ENCODE results near the gene KCNK6.

DNA sequence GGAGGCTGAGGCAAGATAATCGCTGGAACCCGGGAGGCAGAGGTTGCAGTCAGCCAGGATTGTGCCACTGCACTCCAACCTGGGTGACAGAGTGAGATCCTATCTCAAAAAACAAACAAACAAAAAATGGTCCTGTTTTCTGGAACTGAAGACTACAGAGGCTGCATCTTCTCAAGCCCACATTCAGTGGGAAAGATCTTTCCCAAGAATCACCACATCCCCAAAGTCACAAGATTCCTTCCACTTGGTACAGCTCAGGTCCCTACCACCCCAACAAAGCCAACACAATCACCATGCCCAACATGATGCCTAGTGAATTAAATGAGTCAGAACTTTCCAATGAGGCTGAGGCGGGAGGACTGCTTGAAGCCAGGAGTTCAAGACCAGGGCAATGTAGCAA, 31.2 kb downstream of the KCNK6 start:
- TF ChIP-seq POLR2A (IDR thresholded peaks at IDR 0.05), result no peak
- TF ChIP-seq, protein P1, sequence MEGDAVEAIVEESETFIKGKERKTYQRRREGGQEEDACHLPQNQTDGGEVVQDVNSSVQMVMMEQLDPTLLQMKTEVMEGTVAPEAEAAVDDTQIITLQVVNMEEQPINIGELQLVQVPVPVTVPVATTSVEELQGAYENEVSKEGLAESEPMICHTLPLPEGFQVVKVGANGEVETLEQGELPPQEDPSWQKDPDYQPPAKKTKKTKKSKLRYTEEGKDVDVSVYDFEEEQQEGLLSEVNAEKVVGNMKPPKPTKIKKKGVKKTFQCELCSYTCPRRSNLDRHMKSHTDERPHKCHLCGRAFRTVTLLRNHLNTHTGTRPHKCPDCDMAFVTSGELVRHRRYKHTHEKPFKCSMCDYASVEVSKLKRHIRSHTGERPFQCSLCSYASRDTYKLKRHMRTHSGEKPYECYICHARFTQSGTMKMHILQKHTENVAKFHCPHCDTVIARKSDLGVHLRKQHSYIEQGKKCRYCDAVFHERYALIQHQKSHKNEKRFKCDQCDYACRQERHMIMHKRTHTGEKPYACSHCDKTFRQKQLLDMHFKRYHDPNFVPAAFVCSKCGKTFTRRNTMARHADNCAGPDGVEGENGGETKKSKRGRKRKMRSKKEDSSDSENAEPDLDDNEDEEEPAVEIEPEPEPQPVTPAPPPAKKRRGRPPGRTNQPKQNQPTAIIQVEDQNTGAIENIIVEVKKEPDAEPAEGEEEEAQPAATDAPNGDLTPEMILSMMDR (IDR thresholded peaks at IDR 0.05), result no peak
